NCI-H1417 treated with DMSO at 0.1 percent for 48 hours (cell line): ENCODE results near the gene MTF2.
"Not testable (repeated sequence)": the region's sequence is repeated elsewhere in the genome, so short reads cannot be mapped to it uniquely, and the experiment has no call there.

Source experiments
- DNase-seq: peaks from one replicate; lab custom pipeline; 2025; lab: John Stamatoyannopoulos, UW

Gene MTF2

GRCh38 chr1:93078986-93079654 lies at the start of gene MTF2:
Gene MTF2 (plus strand): TSS chr1:93079283. CDS start chr1:93079527, 244 bp downstream.
- peak; percentile 87 for DNase-seq

GRCh38 chr1:93029317-93029716 lies 49.8 kb upstream of the MTF2 start:
- no peak for DNase-seq

- DNase-seq, result not testable (repeated sequence)
These were observed 48.9 kb upstream of the MTF2 start for GRCh38 chr1:93030191-93030590.

- no peak for DNase-seq
These were observed 47.4 kb upstream of the MTF2 start for GRCh38 chr1:93031711-93032110.

- no peak for DNase-seq
These were observed 46.1 kb upstream of the MTF2 start for GRCh38 chr1:93033029-93033428.

- no peak for DNase-seq
These were observed 45.3 kb upstream of the MTF2 start for GRCh38 chr1:93033785-93034184.

- no peak for DNase-seq
These were observed 44.7 kb upstream of the MTF2 start for GRCh38 chr1:93034397-93034796.

GRCh38 chr1:93036672-93037071 lies 42.4 kb upstream of the MTF2 start:
- DNase-seq, result no peak

GRCh38 chr1:93042187-93043056 lies 36.7 kb upstream of the MTF2 start:
- no peak for DNase-seq

- no peak for DNase-seq
These were observed 36.0 kb upstream of the MTF2 start for GRCh38 chr1:93043057-93043557.

GRCh38 chr1:93047618-93048017 lies 31.5 kb upstream of the MTF2 start:
- DNase-seq, result no peak

- DNase-seq, result no peak
These were observed 27.1 kb upstream of the MTF2 start for GRCh38 chr1:93051961-93052360.

GRCh38 chr1:93056214-93056613 lies 22.9 kb upstream of the MTF2 start:
- DNase-seq, result no peak

GRCh38 chr1:93056649-93057048 lies 22.4 kb upstream of the MTF2 start:
- no peak for DNase-seq

GRCh38 chr1:93061895-93062792 lies 16.9 kb upstream of the MTF2 start:
- DNase-seq, result no peak

- no peak for DNase-seq
These were observed 2.8 kb upstream of the MTF2 start for GRCh38 chr1:93076268-93076667.

GRCh38 chr1:93078203-93078602 lies 880 bp upstream of the MTF2 start:
- no peak for DNase-seq

- no peak for DNase-seq
These were observed 471 bp upstream of the MTF2 start for GRCh38 chr1:93078638-93078985.

- DNase-seq, result no peak
These were observed 630 bp downstream of the MTF2 start for GRCh38 chr1:93079685-93080141.

GRCh38 chr1:93080179-93080823 lies 1.2 kb downstream of the MTF2 start:
- no peak for DNase-seq

- no peak for DNase-seq
These were observed 2.6 kb downstream of the MTF2 start for GRCh38 chr1:93081716-93082115.

- DNase-seq, result no peak
These were observed 3.2 kb downstream of the MTF2 start for GRCh38 chr1:93082313-93082712.
